ENCODE results near the gene SIGLEC6.

The SIGLEC6 gene

GRCh38 chr19:51472607-51473006 lies 58.9 kb downstream of the SIGLEC6 start:
- DNase-seq, result no peak

DNA sequence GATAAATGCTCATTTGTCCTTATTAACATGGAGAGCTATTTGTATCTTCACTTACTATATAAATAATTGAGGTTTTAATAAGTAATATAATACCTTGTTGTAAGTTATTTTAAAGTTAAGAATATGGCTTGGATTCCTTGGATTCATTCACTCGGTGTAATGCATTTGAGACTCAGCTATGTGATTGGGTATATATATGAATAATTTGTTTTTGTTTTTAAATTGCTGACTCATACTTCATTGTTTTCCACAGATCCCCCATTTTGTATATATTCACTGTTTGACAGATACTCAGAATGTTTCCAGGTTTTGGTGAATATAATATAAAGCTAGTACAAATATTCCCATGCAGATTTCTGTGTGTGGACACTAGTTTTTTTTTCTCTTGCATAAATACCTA lies 59.9 kb downstream of the SIGLEC6 start:
- DNase-seq, result no peak

DNA sequence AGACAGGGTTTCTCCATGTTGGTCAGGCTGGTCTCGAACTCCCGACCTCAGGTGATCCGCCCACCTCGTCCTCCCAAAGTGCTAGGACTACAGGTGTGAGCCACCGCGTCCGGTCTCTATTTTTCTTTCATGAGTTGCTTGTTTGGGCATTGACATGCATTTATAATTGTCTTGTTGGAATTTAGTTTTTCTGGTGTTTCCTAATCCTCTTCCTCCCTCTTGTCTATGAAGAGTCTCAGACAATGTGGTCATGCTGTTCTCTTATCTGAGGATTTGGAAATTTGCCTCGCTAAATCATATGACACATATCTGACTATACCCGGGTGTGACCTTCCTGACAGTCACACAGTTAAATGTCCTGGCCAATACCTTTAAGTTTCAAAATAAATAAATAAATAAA lies 60.5 kb downstream of the SIGLEC6 start:
- no peak for DNase-seq

- DNase-seq, result no peak
These were observed 61.8 kb downstream of the SIGLEC6 start for GRCh38 chr19:51469629-51470028.

DNA sequence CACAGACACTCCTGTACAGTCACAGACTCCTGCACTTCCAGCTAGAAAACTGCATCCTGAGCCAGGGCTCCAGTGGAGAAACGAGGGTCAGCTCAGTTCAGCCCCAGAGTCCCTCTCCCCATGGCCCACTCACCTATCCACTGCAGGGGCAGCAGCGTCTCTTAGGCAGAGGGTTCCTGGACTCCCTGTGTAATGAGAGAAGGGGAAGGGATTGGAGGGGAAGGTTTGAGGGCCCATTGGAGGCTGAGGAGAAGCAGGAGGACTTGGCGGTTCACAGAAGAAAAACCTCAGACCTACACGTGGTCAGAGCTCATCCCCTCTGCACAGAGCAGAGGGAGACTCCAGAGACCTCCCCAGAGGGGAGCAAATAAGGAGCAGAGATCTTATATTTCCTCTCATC lies 62.3 kb downstream of the SIGLEC6 start:
- DNase-seq, result no peak

DNA sequence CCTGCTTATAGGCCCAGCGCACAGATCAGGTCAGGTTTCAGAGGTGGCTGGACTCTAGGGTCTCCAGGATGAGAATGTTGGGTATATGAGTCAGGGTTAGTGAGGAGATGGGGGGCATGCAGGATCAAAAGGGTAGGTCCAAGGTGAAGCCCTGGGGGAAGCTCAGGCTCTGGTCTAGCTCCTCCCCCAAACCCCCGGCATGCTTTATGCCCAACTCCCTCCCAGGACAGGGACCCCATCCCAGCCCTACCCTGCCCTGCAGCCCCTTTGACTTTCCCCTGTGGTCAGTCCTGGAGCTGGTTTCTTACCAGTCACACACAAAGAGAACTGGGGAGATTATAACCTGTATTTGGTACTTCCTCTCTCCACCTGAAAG lies 62.9 kb downstream of the SIGLEC6 start:
- no peak for DNase-seq

GRCh38 chr19:51467864-51468544 lies 63.5 kb downstream of the SIGLEC6 start:
- no peak for DNase-seq
